ENCODE results near the gene TUBA4B. TPM values are rescaled to one million over a fixed set of nuclear protein-coding genes. Genes with fewer than 3 reads are reported as not detected.

Gene TUBA4B
- total RNA-seq, 1 donor from 2014 or later, result not detected

GRCh38 chr2:219207134-219207883 is 45.7 kb upstream of the TUBA4B start:
- DNase-seq (ENCODE audit: extremely low spot score, unreplicated experiment), result no peak
- H3K36me3 Mint-ChIP-seq, result no peaks in the 10 kb centered on the region
- H3K4me3 Mint-ChIP-seq, result peak overlapping the region; percentile 97
- no peaks in the 10 kb centered on the region for H3K9me3 Mint-ChIP-seq
- TF ChIP-seq, protein P1, sequence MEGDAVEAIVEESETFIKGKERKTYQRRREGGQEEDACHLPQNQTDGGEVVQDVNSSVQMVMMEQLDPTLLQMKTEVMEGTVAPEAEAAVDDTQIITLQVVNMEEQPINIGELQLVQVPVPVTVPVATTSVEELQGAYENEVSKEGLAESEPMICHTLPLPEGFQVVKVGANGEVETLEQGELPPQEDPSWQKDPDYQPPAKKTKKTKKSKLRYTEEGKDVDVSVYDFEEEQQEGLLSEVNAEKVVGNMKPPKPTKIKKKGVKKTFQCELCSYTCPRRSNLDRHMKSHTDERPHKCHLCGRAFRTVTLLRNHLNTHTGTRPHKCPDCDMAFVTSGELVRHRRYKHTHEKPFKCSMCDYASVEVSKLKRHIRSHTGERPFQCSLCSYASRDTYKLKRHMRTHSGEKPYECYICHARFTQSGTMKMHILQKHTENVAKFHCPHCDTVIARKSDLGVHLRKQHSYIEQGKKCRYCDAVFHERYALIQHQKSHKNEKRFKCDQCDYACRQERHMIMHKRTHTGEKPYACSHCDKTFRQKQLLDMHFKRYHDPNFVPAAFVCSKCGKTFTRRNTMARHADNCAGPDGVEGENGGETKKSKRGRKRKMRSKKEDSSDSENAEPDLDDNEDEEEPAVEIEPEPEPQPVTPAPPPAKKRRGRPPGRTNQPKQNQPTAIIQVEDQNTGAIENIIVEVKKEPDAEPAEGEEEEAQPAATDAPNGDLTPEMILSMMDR (conservative IDR thresholded peaks at IDR 0.05), result no peak
- peaks cover 18% of the 10 kb centered on the region for H3K4me1 Mint-ChIP-seq (ENCODE audit: unreplicated experiment)
- peaks cover 8% of the 10 kb centered on the region for H3K27me3 Mint-ChIP-seq
- H3K27ac Mint-ChIP-seq, result peak overlapping the region; percentile 98

DNA sequence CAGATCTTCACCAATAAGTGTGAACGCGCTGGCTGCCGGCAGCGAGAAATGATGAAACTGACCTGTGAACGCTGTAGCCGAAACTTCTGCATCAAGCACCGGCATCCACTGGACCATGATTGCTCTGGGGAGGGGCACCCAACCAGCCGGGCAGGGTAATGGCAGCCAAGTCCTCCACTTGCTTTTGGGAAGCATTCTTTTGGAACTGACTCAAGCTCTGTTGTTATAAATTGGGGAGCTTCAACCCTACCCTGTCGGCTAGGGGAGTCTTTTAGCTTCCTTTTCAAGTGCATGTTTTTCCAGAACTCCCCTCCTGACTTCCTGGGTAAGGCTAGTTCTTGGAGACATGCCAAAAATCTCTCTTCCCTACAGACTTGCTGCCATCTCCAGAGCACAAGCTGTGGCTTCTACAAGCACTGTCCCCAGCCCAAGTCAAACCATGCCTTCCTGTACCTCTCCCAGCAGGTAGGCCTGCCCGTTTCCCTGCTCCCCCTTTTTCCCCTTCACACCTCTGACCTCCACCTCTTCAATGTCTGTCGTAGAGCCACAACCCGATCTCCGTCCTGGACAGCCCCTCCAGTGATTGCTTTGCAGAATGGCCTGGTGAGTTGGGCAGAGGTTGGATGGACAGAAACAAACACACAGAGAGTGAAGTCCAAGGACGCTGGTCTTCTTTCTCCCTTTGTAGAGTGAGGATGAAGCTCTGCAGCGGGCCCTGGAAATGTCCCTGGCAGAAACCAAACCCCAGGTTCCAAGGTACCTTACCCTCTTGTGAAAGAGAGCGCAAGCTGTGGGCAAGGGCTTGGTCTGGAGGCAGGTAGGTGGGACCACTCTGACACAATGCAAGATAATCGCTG is 44.9 kb upstream of the TUBA4B start:
- Mint-ChIP-seq H3K4me1 (ENCODE audit: unreplicated experiment) (peaks cover 18% of the 10 kb centered on the region), H3K36me3 (no peaks in the 10 kb centered on the region), H3K9me3 (no peaks in the 10 kb centered on the region), H3K27me3 (peaks cover 8% of the 10 kb centered on the region), H3K4me3 (peak overlapping the region; percentile 97), H3K27ac (peak overlapping the region; percentile 98)
- TF ChIP-seq, protein P1 (conservative IDR thresholded peaks at IDR 0.05), result no peak
- DNase-seq (ENCODE audit: extremely low spot score, unreplicated experiment), result no peak

DNA sequence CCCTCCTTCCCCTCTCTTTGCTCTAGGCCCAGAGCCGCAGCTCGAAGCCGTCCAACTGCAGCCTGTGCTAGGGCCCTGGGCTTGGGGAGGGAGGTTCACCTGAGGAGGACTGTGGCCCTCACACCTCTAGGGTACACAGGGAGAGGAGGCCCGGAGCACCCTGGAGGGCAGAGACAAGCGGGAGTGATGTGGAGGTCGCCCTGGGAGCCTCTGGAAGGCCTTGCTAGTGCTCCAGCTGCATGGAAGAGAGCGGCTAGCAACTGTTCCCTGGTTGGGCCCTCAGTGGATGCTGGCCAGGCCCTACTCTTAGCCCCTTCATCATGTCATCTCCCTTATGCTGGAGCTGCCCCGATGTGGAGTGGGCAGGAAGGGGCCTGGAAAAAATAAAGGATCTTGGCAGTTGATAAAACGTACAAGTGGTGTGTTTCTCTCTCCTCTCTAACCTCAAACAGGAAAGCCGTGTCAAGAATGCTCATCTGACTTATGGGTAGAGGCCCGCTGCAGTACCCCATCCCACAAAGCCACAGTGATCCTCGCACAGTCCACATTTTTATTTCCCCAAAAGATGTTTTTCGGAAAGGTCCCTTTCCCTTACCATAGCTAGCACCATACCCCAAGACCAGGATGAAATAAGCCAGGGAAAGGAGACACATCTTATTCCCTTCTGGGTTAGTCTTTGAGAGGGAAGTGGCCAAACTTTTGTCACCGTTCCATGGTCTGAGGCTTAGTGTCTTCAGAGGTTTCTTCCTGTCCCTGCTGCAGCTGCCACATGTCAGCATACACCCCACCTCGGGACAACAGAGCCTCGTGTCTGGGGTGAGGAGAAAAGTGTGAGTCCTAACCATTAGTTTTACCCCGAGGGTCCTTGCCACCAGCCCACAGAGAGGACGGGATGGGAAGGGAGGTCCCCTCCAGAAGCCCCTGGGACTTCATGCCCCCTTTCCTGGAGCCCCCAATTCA is 43.5 kb upstream of the TUBA4B start:
- TF ChIP-seq, protein P1 (conservative IDR thresholded peaks at IDR 0.05), result no peak
- H3K27ac Mint-ChIP-seq, result peak overlapping the region; percentile 67
- no peaks in the 10 kb centered on the region for H3K9me3 Mint-ChIP-seq
- no peak overlapping the region for H3K4me3 Mint-ChIP-seq
- H3K36me3 Mint-ChIP-seq, result no peaks in the 10 kb centered on the region
- H3K27me3 Mint-ChIP-seq, result peaks cover 4% of the 10 kb centered on the region
- H3K4me1 Mint-ChIP-seq (ENCODE audit: unreplicated experiment), result peaks cover 18% of the 10 kb centered on the region
- no peak for DNase-seq (ENCODE audit: extremely low spot score, unreplicated experiment)

- Mint-ChIP-seq H3K4me3 (no peak overlapping the region), H3K4me1 (ENCODE audit: unreplicated experiment) (peaks cover 23% of the 10 kb centered on the region), H3K27me3 (peaks cover 4% of the 10 kb centered on the region), H3K9me3 (no peaks in the 10 kb centered on the region), H3K27ac (no peak overlapping the region), H3K36me3 (no peaks in the 10 kb centered on the region)
- TF ChIP-seq, protein P1 (conservative IDR thresholded peaks at IDR 0.05), result no peak
- no peak for DNase-seq (ENCODE audit: extremely low spot score, unreplicated experiment)
These were observed 42.7 kb upstream of the TUBA4B start for GRCh38 chr2:219210196-219210885.

Measured in type B pancreatic cell (in vitro differentiated cells).